HepG2 (cell line): ENCODE measurements around the gene PEAK1.

Experiments
- EP300 ChIP-seq, 3 experiments: sonication (generic) in 1 of 3; formaldehyde crosslinking in 1 of 3; IDR thresholded peaks; 2 replicates each; pipeline versions ENCODE4 v1.5.1 to v1.6.1; 2011 to 2020; ENCODE audit warnings: low read depth in 2 of 3, low read length in 2 of 3, borderline replicate concordance in 1 of 3, improper control_type of control experiment in 1 of 3, mild to moderate bottlenecking in 1 of 3, missing genetic modification reagents in 1 of 3, moderate library complexity in 1 of 3
- HCFC1 ChIP-seq: fragments of 150-350 bp; IDR thresholded peaks from 2 replicates; pipeline ENCODE4 v1.6.1; 2014; ENCODE audit warnings: low read depth, low read length
- MEF2D ChIP-seq: sonication (generic); formaldehyde crosslinking; IDR thresholded peaks from 2 replicates; pipeline ENCODE4 v1.5.1; 2020; ENCODE audit warnings: mild to moderate bottlenecking, missing genetic modification reagents
- MTA3 ChIP-seq: sonication (generic); formaldehyde crosslinking; IDR thresholded peaks from 2 replicates; pipeline ENCODE4 v1.4.0; 2020; ENCODE audit warnings: missing genetic modification reagents
- RFX1 ChIP-seq: fragments of 450-650 bp; IDR thresholded peaks from 2 replicates; pipeline ENCODE4 v1.6.1; 2017
- SMARCC2 ChIP-seq: fragments of 450-650 bp; IDR thresholded peaks from 2 replicates; pipeline ENCODE4 v1.6.1; 2017; ENCODE audit warnings: antibody characterized with exemption, mild to moderate bottlenecking
- SRF ChIP-seq: IDR thresholded peaks from 2 replicates; pipeline ENCODE4 v1.6.1; 2011; ENCODE audit warnings: mild to moderate bottlenecking, low read depth, low read length, moderate library complexity
- ZNF20 ChIP-seq: sonication (generic); formaldehyde crosslinking; IDR thresholded peaks from 2 replicates; pipeline ENCODE4 v1.4.0; 2020; ENCODE audit warnings: mild to moderate bottlenecking, moderate library complexity, missing genetic modification reagents
- ZNF567 ChIP-seq: sonication (generic); formaldehyde crosslinking; IDR thresholded peaks from 2 replicates; pipeline ENCODE4 v1.8.1; 2023; ENCODE audit warnings: mild to moderate bottlenecking, missing genetic modification reagents, borderline replicate concordance
- TF ChIP-seq, protein P1 (sequence below): fragments of 450-650 bp; IDR thresholded peaks from 2 replicates; pipeline ENCODE4 v1.6.1; 2016
- TF ChIP-seq, protein P2 (sequence below): IDR thresholded peaks from 2 replicates; pipeline ENCODE4 v1.6.1; 2016; ENCODE audit warnings: missing compliant biosample characterization, missing genetic modification reagents, borderline replicate concordance
- TF ChIP-seq, protein P3 (sequence below): sonication (generic); formaldehyde crosslinking; IDR thresholded peaks from 2 replicates; pipeline ENCODE4 v1.5.0; 2020; ENCODE audit warnings: mild to moderate bottlenecking, missing genetic modification reagents, moderate library complexity
- TF ChIP-seq, protein P4 (sequence below), 2 experiments: sonication (generic) in 1 of 2; formaldehyde crosslinking in 1 of 2; IDR thresholded peaks; 2 replicates each; pipeline versions ENCODE4 v1.5.1 to v1.6.1; 2011 to 2020; ENCODE audit warnings: borderline replicate concordance in 1 of 2, low read depth in 1 of 2, low read length in 1 of 2, mild to moderate bottlenecking in 1 of 2, missing genetic modification reagents in 1 of 2, moderate library complexity in 1 of 2

DNA sequence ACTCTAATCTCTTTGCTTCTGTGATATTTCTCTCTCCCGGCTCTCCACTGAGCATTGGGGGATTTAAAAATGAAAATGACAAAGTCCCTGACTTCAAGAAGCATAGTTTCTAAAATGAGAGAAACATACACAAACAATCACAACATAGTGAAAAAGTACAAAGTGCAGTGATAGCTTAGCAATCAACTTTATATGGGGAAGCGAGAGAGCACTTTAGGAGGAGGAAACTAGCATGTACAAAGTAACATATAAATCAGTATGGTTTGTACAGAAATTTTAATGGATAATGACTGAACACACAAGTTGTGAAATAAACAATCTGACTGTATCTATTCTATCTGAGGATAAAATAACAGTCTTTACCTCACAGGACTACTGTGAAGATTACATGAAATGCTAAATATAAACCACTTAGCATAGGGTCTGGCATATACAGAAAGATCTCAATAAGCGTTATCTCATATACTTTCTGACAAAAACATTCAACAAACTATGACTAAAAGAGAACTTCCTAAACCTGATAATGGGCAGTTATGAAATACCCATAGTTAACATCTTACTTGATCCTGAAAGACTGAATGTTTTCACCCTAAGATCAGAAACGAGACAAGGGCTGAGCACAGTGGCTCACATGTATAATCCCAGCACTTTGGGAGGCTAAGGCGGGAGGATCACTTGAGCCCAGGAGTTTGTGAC, 61.2 kb downstream of the PEAK1 start:
- TF ChIP-seq MTA3 (CRISPR knock-in tag) (no peak), ZNF567 (CRISPR knock-in tag) (no peak), EP300 (IDR thresholded peaks at IDR 0.05; ENCODE audit: low read depth in 2 of 2, low read length in 2 of 2) (no peak), EP300 (CRISPR knock-in tag; IDR thresholded peaks at IDR 0.05; ENCODE audit: borderline replicate concordance) (no peak), HCFC1 (no peak), RFX1 (no peak), MEF2D (no peak), SMARCC2 (no peak), ZNF20 (no peak), SRF (no peak)
- TF ChIP-seq, protein P1, sequence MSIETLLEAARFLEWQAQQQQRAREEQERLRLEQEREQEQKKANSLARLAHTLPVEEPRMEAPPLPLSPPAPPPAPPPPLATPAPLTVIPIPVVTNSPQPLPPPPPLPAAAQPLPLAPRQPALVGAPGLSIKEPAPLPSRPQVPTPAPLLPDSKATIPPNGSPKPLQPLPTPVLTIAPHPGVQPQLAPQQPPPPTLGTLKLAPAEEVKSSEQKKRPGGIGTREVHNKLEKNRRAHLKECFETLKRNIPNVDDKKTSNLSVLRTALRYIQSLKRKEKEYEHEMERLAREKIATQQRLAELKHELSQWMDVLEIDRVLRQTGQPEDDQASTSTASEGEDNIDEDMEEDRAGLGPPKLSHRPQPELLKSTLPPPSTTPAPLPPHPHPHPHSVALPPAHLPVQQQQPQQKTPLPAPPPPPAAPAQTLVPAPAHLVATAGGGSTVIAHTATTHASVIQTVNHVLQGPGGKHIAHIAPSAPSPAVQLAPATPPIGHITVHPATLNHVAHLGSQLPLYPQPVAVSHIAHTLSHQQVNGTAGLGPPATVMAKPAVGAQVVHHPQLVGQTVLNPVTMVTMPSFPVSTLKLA, result no peak
- TF ChIP-seq, protein P2, sequence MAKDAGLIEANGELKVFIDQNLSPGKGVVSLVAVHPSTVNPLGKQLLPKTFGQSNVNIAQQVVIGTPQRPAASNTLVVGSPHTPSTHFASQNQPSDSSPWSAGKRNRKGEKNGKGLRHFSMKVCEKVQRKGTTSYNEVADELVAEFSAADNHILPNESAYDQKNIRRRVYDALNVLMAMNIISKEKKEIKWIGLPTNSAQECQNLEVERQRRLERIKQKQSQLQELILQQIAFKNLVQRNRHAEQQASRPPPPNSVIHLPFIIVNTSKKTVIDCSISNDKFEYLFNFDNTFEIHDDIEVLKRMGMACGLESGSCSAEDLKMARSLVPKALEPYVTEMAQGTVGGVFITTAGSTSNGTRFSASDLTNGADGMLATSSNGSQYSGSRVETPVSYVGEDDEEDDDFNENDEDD (CRISPR knock-in tag), result no peak
- TF ChIP-seq, protein P3, sequence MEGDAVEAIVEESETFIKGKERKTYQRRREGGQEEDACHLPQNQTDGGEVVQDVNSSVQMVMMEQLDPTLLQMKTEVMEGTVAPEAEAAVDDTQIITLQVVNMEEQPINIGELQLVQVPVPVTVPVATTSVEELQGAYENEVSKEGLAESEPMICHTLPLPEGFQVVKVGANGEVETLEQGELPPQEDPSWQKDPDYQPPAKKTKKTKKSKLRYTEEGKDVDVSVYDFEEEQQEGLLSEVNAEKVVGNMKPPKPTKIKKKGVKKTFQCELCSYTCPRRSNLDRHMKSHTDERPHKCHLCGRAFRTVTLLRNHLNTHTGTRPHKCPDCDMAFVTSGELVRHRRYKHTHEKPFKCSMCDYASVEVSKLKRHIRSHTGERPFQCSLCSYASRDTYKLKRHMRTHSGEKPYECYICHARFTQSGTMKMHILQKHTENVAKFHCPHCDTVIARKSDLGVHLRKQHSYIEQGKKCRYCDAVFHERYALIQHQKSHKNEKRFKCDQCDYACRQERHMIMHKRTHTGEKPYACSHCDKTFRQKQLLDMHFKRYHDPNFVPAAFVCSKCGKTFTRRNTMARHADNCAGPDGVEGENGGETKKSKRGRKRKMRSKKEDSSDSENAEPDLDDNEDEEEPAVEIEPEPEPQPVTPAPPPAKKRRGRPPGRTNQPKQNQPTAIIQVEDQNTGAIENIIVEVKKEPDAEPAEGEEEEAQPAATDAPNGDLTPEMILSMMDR (CRISPR knock-in tag), result no peak
- TF ChIP-seq, protein P4, sequence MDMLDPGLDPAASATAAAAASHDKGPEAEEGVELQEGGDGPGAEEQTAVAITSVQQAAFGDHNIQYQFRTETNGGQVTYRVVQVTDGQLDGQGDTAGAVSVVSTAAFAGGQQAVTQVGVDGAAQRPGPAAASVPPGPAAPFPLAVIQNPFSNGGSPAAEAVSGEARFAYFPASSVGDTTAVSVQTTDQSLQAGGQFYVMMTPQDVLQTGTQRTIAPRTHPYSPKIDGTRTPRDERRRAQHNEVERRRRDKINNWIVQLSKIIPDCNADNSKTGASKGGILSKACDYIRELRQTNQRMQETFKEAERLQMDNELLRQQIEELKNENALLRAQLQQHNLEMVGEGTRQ (IDR thresholded peaks at IDR 0.05; ENCODE audit: low read depth, low read length), result no peak
- TF ChIP-seq, protein P4 (CRISPR knock-in tag; IDR thresholded peaks at IDR 0.05; ENCODE audit: borderline replicate concordance), result no peak
